Stimulated activated CD4-positive, alpha-beta T cell treated with anti-CD3 and anti-CD28 coated beads, Interleukin-4, amount 100 ng/mL, for 48 hours (primary cell): ENCODE measurements around the gene HBS1L.
"Not testable (repeated sequence)": the region's sequence is repeated elsewhere in the genome, so short reads cannot be mapped to it uniquely, and the experiment has no call there.

Source experiments
- DNase-seq, 2 donors: peaks; one replicate each; pipeline ENCODE4 v3.0.0-alpha.2; 2020; ENCODE audit warnings: low read depth in 2 of 2

The HBS1L gene

DNA sequence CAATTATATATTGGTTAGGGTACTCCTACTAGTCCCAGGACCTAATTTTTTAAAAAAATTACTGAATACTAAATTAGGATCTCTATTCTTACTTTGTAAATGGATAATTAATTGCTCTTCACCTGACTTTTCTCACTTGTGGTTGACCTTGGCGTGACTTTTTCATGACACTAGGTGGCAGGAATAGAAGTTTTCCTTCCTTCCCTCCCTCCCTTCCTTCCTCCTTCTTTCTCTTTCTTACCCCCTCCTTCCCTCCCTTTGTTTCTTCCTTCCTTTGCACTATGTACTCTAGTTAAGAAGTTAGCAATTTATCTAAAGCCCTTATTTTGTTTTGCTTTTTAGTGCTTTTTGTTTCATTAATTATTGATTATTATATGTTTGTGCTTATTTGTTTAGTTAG, 20.4 kb upstream of the HBS1L start:
- no peak for DNase-seq

DNA sequence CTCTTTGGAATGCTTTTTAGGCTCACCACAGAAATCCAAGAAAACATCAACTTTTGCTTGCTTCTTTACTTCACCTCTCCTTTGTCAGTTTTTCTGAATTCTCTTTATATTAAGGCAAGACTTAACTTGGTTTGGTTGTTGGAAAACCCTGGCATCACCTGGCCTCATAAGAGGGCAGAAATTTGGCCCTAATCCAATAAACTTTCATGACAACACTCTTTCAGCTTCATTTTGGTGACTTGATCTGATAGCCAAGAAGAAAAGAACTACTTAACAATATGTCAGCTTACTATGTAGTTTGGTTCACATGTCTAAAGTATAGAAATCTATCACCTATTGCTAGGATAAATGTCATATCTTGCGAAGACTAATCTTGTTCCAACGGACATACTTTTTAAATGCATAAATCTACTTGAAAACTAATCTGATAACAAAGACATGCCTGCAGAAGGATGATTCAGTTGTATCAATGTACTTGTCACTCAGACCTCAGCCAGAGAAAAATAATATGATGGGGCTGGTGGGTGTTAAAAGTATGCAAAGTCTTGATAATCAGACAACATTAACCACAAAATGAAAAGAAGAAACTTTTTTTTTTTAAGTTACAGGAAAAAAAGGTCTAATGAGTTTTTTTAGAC, 19.3 kb upstream of the HBS1L start:
- no peak for DNase-seq

GRCh38 chr6:135073217-135073616, 18.6 kb upstream of the HBS1L start:
- no peak for DNase-seq

DNA sequence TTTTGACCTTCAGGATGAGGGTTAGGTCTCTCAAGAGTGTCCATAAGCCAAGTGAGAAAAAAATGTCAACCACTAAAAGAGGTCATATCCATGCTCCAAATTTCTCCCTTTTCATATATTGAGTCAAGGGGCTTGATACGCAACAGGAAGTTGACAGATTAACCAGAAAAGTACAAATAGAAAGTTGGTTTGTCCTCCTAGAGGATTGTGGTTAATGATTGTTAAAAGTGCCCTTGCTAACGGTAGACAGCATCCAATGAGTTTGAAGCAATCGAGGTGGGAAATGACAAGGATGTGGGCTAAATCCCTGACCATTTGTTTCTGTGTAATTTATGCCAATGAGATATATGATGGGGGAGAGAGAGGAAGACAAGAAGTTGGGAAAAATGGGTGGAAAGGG, 18.1 kb upstream of the HBS1L start:
- no peak for DNase-seq

DNA sequence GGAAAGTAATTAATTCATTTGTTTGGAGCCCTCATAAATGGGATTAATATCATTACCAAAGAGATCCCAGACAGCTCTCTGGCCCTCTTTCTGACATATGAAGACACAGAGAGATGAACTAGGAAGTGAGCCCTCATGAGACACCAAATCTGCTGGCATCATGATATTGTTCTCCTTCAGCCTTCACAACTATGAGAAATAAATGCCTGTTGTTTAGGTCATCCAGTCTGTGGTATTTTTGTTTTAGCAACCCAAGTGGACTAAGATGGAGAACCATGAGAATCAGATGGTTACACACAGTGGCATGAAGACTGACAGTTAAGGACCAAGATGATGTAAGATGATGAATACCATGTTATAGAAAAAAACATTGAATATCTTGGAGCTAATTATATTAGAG, 16.9 kb upstream of the HBS1L start:
- no peak for DNase-seq

DNA sequence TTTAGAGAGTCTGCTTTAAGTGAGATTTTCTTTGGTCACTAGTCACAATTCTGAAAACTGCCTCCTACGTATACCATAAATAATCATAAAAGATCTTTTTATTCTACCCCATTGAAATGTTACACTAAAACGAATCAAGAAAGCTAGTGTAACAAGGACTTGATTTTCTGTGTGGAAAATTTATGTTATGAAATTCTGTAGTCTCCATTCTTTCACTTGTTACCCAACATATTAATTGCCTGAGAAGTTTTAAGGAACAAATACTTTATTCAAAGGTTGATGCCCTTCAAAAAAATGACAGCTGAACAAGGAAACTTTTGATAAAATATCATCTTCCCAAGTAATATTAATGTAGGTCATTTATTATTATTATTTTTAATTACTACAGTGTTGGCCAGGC, 13.3 kb upstream of the HBS1L start:
- no peak for DNase-seq

DNA sequence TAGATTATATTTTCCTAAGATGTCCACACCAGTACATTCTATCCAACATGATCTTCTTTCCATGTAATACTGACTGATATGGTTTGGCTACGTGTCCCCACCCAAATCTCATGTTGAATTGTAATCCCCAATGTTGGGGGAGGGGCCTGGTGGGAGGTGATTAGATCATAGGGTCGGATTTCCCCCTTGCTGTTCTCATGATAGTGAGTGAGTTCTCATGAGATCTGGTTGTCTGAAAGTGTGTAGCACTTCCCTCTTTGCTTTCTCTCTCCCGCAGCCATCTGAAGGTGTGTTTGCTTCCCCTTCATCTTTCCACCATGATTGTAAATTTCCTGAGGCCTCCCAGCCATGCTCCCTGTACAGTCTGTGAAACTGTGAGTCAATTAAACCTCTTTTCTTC, 12.2 kb upstream of the HBS1L start:
- no peak for DNase-seq

DNA sequence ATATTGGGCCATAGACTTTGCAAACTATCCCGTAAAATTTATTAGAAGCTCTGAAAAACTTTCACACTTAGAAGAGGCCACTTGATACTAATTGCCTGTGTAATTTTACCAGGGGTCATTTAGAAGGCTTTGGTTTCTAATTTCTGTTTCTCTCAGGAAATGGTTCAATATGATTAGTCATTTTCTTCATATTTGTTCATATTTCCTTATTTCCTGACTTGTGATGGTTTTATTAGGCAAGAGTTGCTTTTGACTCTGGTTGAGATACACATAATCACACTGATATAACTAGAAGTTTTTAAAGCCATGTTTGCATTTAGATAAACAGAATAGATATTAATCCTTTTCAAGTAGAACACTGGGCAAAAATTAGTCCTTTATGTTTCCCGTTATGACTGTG, 11.8 kb upstream of the HBS1L start:
- DNase-seq = no peak

- no peak for DNase-seq
These were observed 10.0 kb upstream of the HBS1L start for GRCh38 chr6:135064586-135064985.

DNA sequence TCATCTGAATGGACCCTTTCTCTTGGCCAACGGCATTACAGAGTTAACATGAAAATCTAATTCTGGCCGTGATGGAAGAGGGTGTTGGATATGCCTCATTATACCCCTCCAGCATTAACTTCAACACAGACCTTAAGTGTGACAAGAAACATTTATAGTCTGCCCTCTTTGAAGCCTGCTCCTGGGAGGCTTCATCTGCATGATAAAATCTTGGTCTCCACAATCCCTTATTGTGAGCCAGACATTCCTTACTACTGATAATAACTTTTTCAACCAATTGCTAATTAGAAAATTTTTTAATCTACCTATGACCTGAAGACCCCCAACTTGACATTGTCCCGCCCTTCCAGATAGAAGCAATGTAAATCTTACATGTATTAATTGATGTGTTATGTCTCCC, 9.3 kb upstream of the HBS1L start:
- DNase-seq = no peak

- no peak for DNase-seq
These were observed 8.1 kb upstream of the HBS1L start for GRCh38 chr6:135062735-135063134.

GRCh38 chr6:135060076-135060475, 5.5 kb upstream of the HBS1L start:
- no peak for DNase-seq

- DNase-seq = not testable (repeated sequence)
These were observed 3.7 kb upstream of the HBS1L start for GRCh38 chr6:135058299-135058698.

GRCh38 chr6:135056632-135057031, 2.0 kb upstream of the HBS1L start:
- no peak for DNase-seq

DNA sequence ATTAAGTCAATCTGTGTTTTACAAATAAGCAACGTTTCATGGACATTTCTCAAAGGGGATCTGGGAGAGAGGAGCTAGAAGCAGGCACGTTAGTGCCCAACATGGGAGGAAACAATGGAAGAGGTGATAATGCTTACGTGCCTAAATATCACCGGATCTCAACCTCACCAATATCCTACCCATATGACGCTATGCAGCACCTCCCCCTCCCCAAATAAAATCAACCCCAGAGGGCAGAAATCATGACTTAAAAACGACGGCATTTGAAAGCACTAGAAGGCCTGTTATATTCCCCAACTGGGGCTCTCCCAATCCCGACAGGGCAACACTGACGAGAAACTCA, 425 bp downstream of the HBS1L start:
- peak in 1 of 2 donors; percentile 3 for DNase-seq

- DNase-seq = no peak
These were observed 1.2 kb downstream of the HBS1L start for GRCh38 chr6:135053406-135053805.

- no peak for DNase-seq
These were observed 1.7 kb downstream of the HBS1L start for GRCh38 chr6:135052939-135053338.

DNA sequence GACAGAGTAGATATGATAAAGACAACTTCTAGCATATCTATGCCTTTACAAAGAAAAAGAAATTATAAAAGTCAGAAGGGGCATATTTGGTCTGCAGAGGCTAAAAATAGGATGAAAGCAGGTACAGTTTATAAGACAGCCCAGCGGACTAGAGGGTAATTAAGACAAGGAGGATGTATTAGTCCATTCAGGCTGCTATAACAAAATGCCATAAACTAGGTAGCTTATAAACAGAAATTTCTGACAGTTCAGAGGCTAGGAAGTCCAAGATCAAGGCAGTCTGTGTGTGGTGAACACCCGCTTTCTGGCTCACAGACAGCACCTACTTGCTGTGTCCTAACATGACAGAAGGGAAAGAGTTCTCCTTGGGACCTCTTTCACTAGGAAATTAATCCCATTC, 5.7 kb downstream of the HBS1L start:
- DNase-seq = no peak

- DNase-seq = no peak
These were observed 7.3 kb downstream of the HBS1L start for GRCh38 chr6:135047336-135047735.

DNA sequence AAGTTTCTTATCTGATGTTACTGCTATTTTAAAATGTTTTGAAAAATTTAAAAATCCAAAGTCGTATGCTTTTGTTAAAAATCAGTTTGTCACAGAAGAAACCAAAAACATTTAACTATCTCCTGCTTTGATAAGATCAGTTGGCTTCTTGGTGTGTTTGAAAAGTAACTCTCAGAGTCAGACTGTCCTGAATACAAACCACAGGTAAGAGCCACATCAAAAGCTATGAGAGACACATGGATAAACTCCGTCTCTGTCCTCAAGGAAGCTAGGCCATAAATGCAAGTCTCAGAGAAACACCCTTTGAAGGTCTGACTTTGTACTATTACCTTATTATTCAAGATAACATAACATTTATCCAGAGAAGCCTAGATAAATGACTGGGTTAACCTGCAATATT, 7.7 kb downstream of the HBS1L start:
- no peak for DNase-seq

GRCh38 chr6:135044639-135045038, 10.0 kb downstream of the HBS1L start:
- DNase-seq = no peak

- DNase-seq = no peak
These were observed 10.8 kb downstream of the HBS1L start for GRCh38 chr6:135043846-135044245.

DNA sequence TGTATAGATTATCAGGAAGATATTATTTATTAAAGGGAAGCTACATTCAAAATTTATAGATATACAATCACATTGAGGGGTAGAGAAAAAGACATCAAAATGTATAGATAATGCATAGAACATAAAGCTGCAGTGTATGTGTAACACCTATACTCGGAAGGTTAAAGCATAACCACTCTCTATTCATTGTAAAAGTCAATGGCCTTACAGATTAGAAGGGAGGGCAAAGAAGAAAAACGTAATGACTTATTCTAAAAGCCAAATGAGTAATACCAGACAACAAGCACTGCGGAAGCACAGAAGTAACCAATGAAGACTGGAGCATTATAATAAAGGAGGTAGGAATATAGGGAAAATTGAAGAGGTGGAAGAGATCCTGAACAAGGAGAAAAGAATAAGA, 11.3 kb downstream of the HBS1L start:
- no peak for DNase-seq

DNA sequence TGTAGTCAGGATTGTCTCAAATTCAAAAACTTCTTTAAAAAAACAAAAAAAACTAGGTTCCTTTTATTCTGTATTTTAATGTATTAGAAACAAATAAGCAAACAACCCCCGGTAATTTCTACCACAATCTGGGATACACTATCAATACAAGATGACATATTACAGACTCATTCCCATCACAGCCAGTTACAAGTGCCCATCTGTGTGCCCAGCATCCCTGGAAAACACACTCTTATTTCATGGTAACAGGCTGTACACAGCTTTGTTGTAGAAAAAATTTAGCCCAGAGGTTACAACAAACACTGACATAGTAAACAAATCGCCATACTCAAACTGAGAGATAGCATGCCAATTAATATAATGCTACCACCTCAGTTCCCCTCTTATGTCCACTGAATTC, 16.3 kb downstream of the HBS1L start:
- DNase-seq = no peak

DNA sequence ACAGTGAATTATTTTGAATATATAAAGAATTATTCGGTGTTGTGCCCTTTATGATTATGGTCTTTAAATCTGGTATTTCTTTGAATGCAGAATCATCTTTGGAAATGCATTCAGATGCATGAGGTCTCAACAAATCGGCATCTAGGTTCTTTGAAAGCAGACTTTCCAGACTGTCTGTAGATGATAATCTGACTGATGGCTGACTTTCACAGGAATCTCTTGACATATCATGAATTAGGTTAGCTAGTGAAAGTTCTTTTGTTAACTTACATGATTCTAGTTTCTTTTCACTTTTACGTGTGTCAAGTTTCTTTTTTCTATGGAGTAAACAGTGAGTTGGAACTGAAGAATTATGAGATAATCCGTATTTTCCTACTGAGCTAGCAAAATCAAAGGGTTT, 17.1 kb downstream of the HBS1L start:
- DNase-seq = no peak
